ENCODE data around the gene EXOSC10. TPM values are rescaled to one million over a fixed set of nuclear protein-coding genes. Genes with fewer than 3 reads are reported as not detected.
"Not testable (repeated sequence)": the region's sequence is repeated elsewhere in the genome, so short reads cannot be mapped to it uniquely, and the experiment has no call there.

Gene EXOSC10
- polyA plus RNA-seq, 12 donors: 46.7 to 107 (median 64.8) TPM; not detected in 1

GRCh38 chr1:11063937-11064537 is 35.6 kb downstream of the EXOSC10 start:
- DNase-seq: not testable (repeated sequence)

- no peak for DNase-seq
These were observed 36.7 kb downstream of the EXOSC10 start for GRCh38 chr1:11062965-11063401.

- DNase-seq: no peak
These were observed 37.9 kb downstream of the EXOSC10 start for GRCh38 chr1:11061652-11062365.

- peak; percentile 86 for DNase-seq
These were observed 39.5 kb downstream of the EXOSC10 start, which contains the start of gene SRM for GRCh38 chr1:11059968-11060830. Gene SRM (minus strand): TSS chr1:11060018. CDS start chr1:11059943, 75 bp downstream.

- no peak for DNase-seq
These were observed 40.3 kb downstream of the EXOSC10 start for GRCh38 chr1:11059155-11059967.

- DNase-seq: no peak
These were observed 41.0 kb downstream of the EXOSC10 start for GRCh38 chr1:11058595-11059154.

- DNase-seq: no peak
These were observed 41.6 kb downstream of the EXOSC10 start for GRCh38 chr1:11058026-11058425.

- DNase-seq: no peak
These were observed 42.2 kb downstream of the EXOSC10 start for GRCh38 chr1:11057477-11057876.

GRCh38 chr1:11056504-11056903 is 43.2 kb downstream of the EXOSC10 start:
- DNase-seq: no peak

- DNase-seq: no peak
These were observed 44.0 kb downstream of the EXOSC10 start for GRCh38 chr1:11055676-11056075.

- DNase-seq: no peak
These were observed 45.0 kb downstream of the EXOSC10 start for GRCh38 chr1:11054666-11055065.

- no peak for DNase-seq
These were observed 45.5 kb downstream of the EXOSC10 start for GRCh38 chr1:11054181-11054580.

- DNase-seq: no peak
These were observed 45.9 kb downstream of the EXOSC10 start for GRCh38 chr1:11053758-11054137.

GRCh38 chr1:11052839-11053757 is 46.6 kb downstream of the EXOSC10 start:
- no peak for DNase-seq

GRCh38 chr1:11051781-11052511 is 47.7 kb downstream of the EXOSC10 start:
- DNase-seq: no peak

- not testable (repeated sequence) for DNase-seq
These were observed 48.5 kb downstream of the EXOSC10 start for GRCh38 chr1:11051121-11051520.

- DNase-seq: no peak
These were observed 52.9 kb downstream of the EXOSC10 start, which contains the start of gene MASP2 for GRCh38 chr1:11046625-11047365. Gene MASP2 (minus strand): TSS chr1:11047239. CDS start chr1:11047207, 32 bp downstream.

- no peak for DNase-seq
These were observed 53.5 kb downstream of the EXOSC10 start for GRCh38 chr1:11046270-11046566.
